Endothelial cell of umbilical vein (primary cell): ENCODE results near the gene CD247. TPM values are rescaled to one million over a fixed set of nuclear protein-coding genes. Genes with fewer than 3 reads are reported as not detected.

Source experiments
- BruUV-seq: library from RNA; stranded (reverse); fragments of 400-500 nt; replicated peaks from 2 replicates; lab custom pipeline; 2021; lab: Mats Ljungman, UMichigan
- CTCF ChIA-PET: fragments of 300-600, 350-600 bp; sonication (Branson Sonifier 250); formaldehyde crosslinking; loops from one replicate; lab custom pipeline; 2021; ENCODE audit warnings: antibody characterized with exemption, inconsistent platforms; lab: Charles Lee
- POLR2A ChIA-PET: fragments of 300-600, 350-600 bp; sonication (Branson Sonifier 250); formaldehyde crosslinking; loops from one replicate; lab custom pipeline; 2021; ENCODE audit warnings: antibody characterized with exemption, inconsistent platforms; lab: Charles Lee
- DNase-seq: peaks from one replicate; pipeline ENCODE4 v3.0.0-alpha.2; 2011; ENCODE audit warnings: low read depth, low spot score
- FAIRE-seq: peaks from 2 replicates; lab custom pipeline; 2011; peaks lifted over from hg19 to GRCh38; lab: Jason Lieb, UNC
- H2AFZ ChIP-seq: 2 replicates; pipeline ENCODE4 v1.6.0; 2012; ENCODE audit warnings: low read depth, low read length, control low read depth, inconsistent platforms
- H3K27ac ChIP-seq: 2 replicates; pipeline ENCODE4 v1.5.1; 2011; ENCODE audit warnings: low read depth, mild to moderate bottlenecking, control low read depth, low read length, moderate library complexity; ENCODE audit not compliant: insufficient read depth
- H3K27me3 ChIP-seq, 2 experiments: 2 replicates each; pipeline versions ENCODE4 v1.6.0 to v1.6.1; 2011; ENCODE audit warnings: low read length in 2 of 2, mixed read lengths in 1 of 2; ENCODE audit not compliant: control insufficient read depth in 2 of 2, insufficient read depth in 2 of 2
- H3K36me3 ChIP-seq, 2 experiments: 2 replicates in 1 of 2; 3 replicates in 1 of 2; pipeline ENCODE4 v1.5.1; 2011; ENCODE audit warnings: low read length in 2 of 2, mild to moderate bottlenecking in 1 of 2, moderate library complexity in 1 of 2; ENCODE audit not compliant: control insufficient read depth in 2 of 2, insufficient read depth in 2 of 2; ENCODE audit errors: extremely low read depth in 1 of 2
- H3K4me1 ChIP-seq: 3 replicates; pipeline ENCODE4 v1.5.1; 2011; ENCODE audit warnings: mild to moderate bottlenecking, low read length; ENCODE audit not compliant: control insufficient read depth, insufficient read depth; ENCODE audit errors: extremely low read depth
- H3K4me2 ChIP-seq: 2 replicates; pipeline ENCODE4 v1.6.1; 2011; ENCODE audit warnings: low read length, control low read depth, mixed read lengths; ENCODE audit not compliant: insufficient read depth
- H3K4me3 ChIP-seq, 3 experiments: fragments of 200-600 bp in 1 of 3; sonication (generic), shearing (Covaris generic) in 1 of 3; replicated peaks in 1 of 3; 2 replicates each; pipeline ENCODE4 v1.5.1; 2011 to 2016; ENCODE audit warnings: control low read depth in 3 of 3, low read length in 3 of 3, mild to moderate bottlenecking in 2 of 3, inconsistent platforms in 1 of 3, low read depth in 1 of 3, moderate library complexity in 1 of 3; ENCODE audit not compliant: insufficient read depth in 1 of 3
- H3K79me2 ChIP-seq: 2 replicates; pipeline ENCODE4 v1.6.0; 2012; ENCODE audit warnings: low read length, inconsistent platforms; ENCODE audit not compliant: control insufficient read depth, insufficient read depth
- H3K9ac ChIP-seq: replicated peaks from 2 replicates; pipeline ENCODE3; 2011; ENCODE audit warnings: low read length, control low read depth; ENCODE audit not compliant: insufficient read depth; ENCODE audit errors: extremely low read depth
- H3K9me1 ChIP-seq: replicated peaks from 3 replicates; pipeline ENCODE4 v1.6.0; 2011; ENCODE audit warnings: mild to moderate bottlenecking, low read length; ENCODE audit not compliant: control insufficient read depth, insufficient read depth; ENCODE audit errors: extremely low read depth
- H3K9me3 ChIP-seq: replicated peaks from 2 replicates; pipeline ENCODE4 v1.5.1; 2012; ENCODE audit warnings: low read length, inconsistent platforms; ENCODE audit not compliant: control insufficient read depth, insufficient read depth
- H4K20me1 ChIP-seq: replicated peaks from 2 replicates; pipeline ENCODE3; 2011; ENCODE audit warnings: mild to moderate bottlenecking, low read length; ENCODE audit not compliant: control insufficient read depth, insufficient read depth; ENCODE audit errors: extremely low read depth
- CTCF ChIP-seq, 2 donors: IDR thresholded peaks; 1 replicate in 1 of 2; 2 replicates in 1 of 2; pipeline ENCODE4 v1.5.1; 2011; ENCODE audit warnings: low read length in 2 of 2, mild to moderate bottlenecking in 2 of 2, moderate library complexity in 2 of 2, control low read depth in 1 of 2, inconsistent platforms in 1 of 2, low read depth in 1 of 2; ENCODE audit not compliant: insufficient read depth in 1 of 2; ENCODE audit errors: extremely low read depth in 1 of 2
- EZH2 ChIP-seq: IDR thresholded peaks from 2 replicates; pipeline ENCODE4 v1.6.1; 2012; ENCODE audit warnings: borderline replicate concordance, low read depth, mild to moderate bottlenecking, moderate library complexity, low read length, inconsistent platforms; ENCODE audit not compliant: severe bottlenecking
- FOS ChIP-seq: IDR thresholded peaks from 2 replicates; pipeline ENCODE4 v1.6.1; 2011; ENCODE audit warnings: mild to moderate bottlenecking, low read length, moderate library complexity, borderline replicate concordance; ENCODE audit not compliant: insufficient read depth
- GATA2 ChIP-seq: IDR thresholded peaks from 2 replicates; pipeline ENCODE4 v1.7.0; 2011; ENCODE audit warnings: low read depth, mild to moderate bottlenecking, moderate library complexity, mixed read lengths, low read length; ENCODE audit not compliant: insufficient read length, insufficient read depth
- JUN ChIP-seq: IDR thresholded peaks from 2 replicates; pipeline ENCODE4 v1.6.1; 2011; ENCODE audit warnings: borderline replicate concordance, low read depth; ENCODE audit not compliant: insufficient read length, insufficient read depth
- MAX ChIP-seq: IDR thresholded peaks from 2 replicates; pipeline ENCODE4 v1.6.1; 2011; ENCODE audit not compliant: insufficient read depth, insufficient read length
- MYC ChIP-seq: IDR thresholded peaks from one replicate; pipeline ENCODE4 v1.6.1; 2011; ENCODE audit warnings: mild to moderate bottlenecking, low read depth, low read length
- POLR2A ChIP-seq: IDR thresholded peaks from 2 replicates; pipeline ENCODE4 v1.6.1; 2012; ENCODE audit warnings: low read depth, mild to moderate bottlenecking, control low read depth, low read length
- POLR2AphosphoS5 ChIP-seq: IDR thresholded peaks from 2 replicates; pipeline ENCODE4 v1.6.1; 2012; ENCODE audit warnings: low read depth, mild to moderate bottlenecking, control low read depth, low read length, moderate library complexity; ENCODE audit not compliant: insufficient read depth
- dilution Hi-C: fragments of 300-500 bp; cut with MboI; formaldehyde crosslinking; loops from one replicate; pipeline ENCODE4 v1.15.0; 2019; ENCODE audit warnings: low sequenced_read_pairs; ENCODE audit not compliant: extremely low pct_ligation_motif_present
- intact Hi-C: fragments of 100-400 bp; cut with micrococcal nuclease; formaldehyde crosslinking; loops from one replicate; pipeline ENCODE4 v1.10.0; 2022
- polyA plus RNA-seq, 4 experiments: library from polyadenylated mRNA; depleted of rRNA in 3 of 4; stranded (reverse) in 3 of 4; unstranded in 1 of 4; fragments of >200 nt; gene quantifications; 2 replicates each; pipeline versions ENCODE4 v1.2.1 to v1.2.3, GENCODE V29; 2011 to 2012; ENCODE audit warnings: missing spikeins in 1 of 4
- total RNA-seq: library from RNA; stranded (reverse); gene quantifications from 2 replicates; pipeline ENCODE4 v1.2.3, GENCODE V29; 2021

Gene CD247
- total and polyA plus RNA-seq, 2 donors (not counting 3 experiments of a cell fraction or from before 2014, with no cell fraction given), result not detected

GRCh38 chr1:167548059-167548932 lies 30.0 kb upstream of the CD247 start:
- Histone ChIP-seq H3K36me3 (no peaks in the 10 kb centered on the region), H3K4me2 (no peak overlapping the region), H3K4me3 (no peak overlapping the region), H3K9me3 (no peaks in the 10 kb centered on the region), H3K9me1 (no peaks in the 10 kb centered on the region), H3K9ac (no peak overlapping the region), H3K4me1 (no peaks in the 10 kb centered on the region), H3K27ac (no peak overlapping the region), H3K79me2 (no peaks in the 10 kb centered on the region), H3K27me3 (peaks cover 0 to 2% of the 10 kb centered on the region in 2 experiments), H4K20me1 (no peaks in the 10 kb centered on the region), H2AFZ (no peak overlapping the region)
- FAIRE-seq (no peak), DNase-seq (no peak)
- dilution Hi-C loops (no loop called here), intact Hi-C loops (no loop called here)
- ChIA-PET CTCF (interaction anchor here (1.2 to 3.6 kb wide), 3 partner anchors 9 to 14 kb away, joined by 3 to 28 read pairs (median 10); no protein-coding TSS in a partner anchor), POLR2A (no interaction called here)
- TF ChIP-seq EZH2, result no peak
- no TSS peak for BruUV-seq

- dilution Hi-C loops (no loop called here), intact Hi-C loops (no loop called here)
- CTCF ChIA-PET, result no interaction called here
These were observed 28.6 kb upstream of the CD247 start for GRCh38 chr1:167546935-167547334.

More at GRCh38 chr1:167546935-167547334, 28.6 kb upstream of the CD247 start:
- H4K20me1 ChIP-seq, result no peaks in the 10 kb centered on the region
- H2AFZ ChIP-seq, result no peak overlapping the region
- no peak for TF ChIP-seq FOS
- TF ChIP-seq GATA2, result no peak
- no peak for TF ChIP-seq CTCF (IDR thresholded peaks at IDR 0.05; ENCODE audit: extremely low read depth in 1 of 2, insufficient read depth in 1 of 2, low read depth in 1 of 2, low read length in 2 of 2)
- TF ChIP-seq MAX, result no peak
- TF ChIP-seq JUN, result no peak
- no peak for TF ChIP-seq MYC
- no peak for TF ChIP-seq POLR2A
- TF ChIP-seq EZH2, result no peak
- no peak for TF ChIP-seq POLR2AphosphoS5
- no peaks in the 10 kb centered on the region for H3K36me3 ChIP-seq
- H3K4me1 ChIP-seq, result no peaks in the 10 kb centered on the region
- H3K79me2 ChIP-seq, result no peaks in the 10 kb centered on the region
- H3K27me3 ChIP-seq, result peaks cover 0 to 2% of the 10 kb centered on the region in 2 experiments
- H3K9me3 ChIP-seq, result no peaks in the 10 kb centered on the region
- BruUV-seq, result no TSS peak
- FAIRE-seq (no peak), DNase-seq (no peak)
- H3K4me3 ChIP-seq, result no peak overlapping the region
- POLR2A ChIA-PET, result no interaction called here
- H3K27ac ChIP-seq, result no peak overlapping the region
- no peaks in the 10 kb centered on the region for H3K9me1 ChIP-seq
- H3K4me2 ChIP-seq, result no peak overlapping the region
- no peak overlapping the region for H3K9ac ChIP-seq
